HL-60/S4 (cell line): ENCODE results near the gene FGF14.

Experiments
- in situ Hi-C: fragments of 300-500 bp; cut with MboI; formaldehyde crosslinking; loops from 2 replicates; pipeline ENCODE4 v1.14.3; 2022; ENCODE audit warnings: low sequenced_read_pairs

Gene FGF14

GRCh38 chr13:101700598-101700997 is 701.2 kb downstream of the FGF14 start:
- in situ Hi-C loops = no loop called here

GRCh38 chr13:101698400-101698799 is 703.4 kb downstream of the FGF14 start:
- in situ Hi-C loops = no loop called here

- in situ Hi-C loops = no loop called here
Observed at GRCh38 chr13:101697745-101698144, 704.1 kb downstream of the FGF14 start.

- in situ Hi-C loops = no loop called here
Observed at GRCh38 chr13:101695870-101696516, 705.9 kb downstream of the FGF14 start.

- in situ Hi-C loops = no loop called here
Observed at GRCh38 chr13:101691341-101691860, 710.4 kb downstream of the FGF14 start.

GRCh38 chr13:101690871-101691270 is 711.0 kb downstream of the FGF14 start:
- in situ Hi-C loops = no loop called here

- in situ Hi-C loops = no loop called here
Observed at GRCh38 chr13:101686003-101686402, 715.8 kb downstream of the FGF14 start.

GRCh38 chr13:101681834-101682233 is 720.0 kb downstream of the FGF14 start:
- in situ Hi-C loops = no loop called here

- in situ Hi-C loops = no loop called here
Observed at GRCh38 chr13:101673360-101674105, 728.3 kb downstream of the FGF14 start.

- in situ Hi-C loops = no loop called here
Observed at GRCh38 chr13:101661839-101662238, 740.0 kb downstream of the FGF14 start.
